GM06990 (cell line): ENCODE results near the gene ZAR1L.

Source experiments
- DNase-seq: peaks from one replicate; pipeline ENCODE4 v3.0.0-alpha.2; 2011; ENCODE audit not compliant: insufficient read length; ENCODE audit errors: extremely low read depth
- H3K27me3 ChIP-seq: replicated peaks from 2 replicates; pipeline ENCODE4 v1.6.0; 2011; ENCODE audit warnings: low read length; ENCODE audit not compliant: control insufficient read depth, insufficient read depth
- H3K36me3 ChIP-seq: 2 replicates; pipeline ENCODE4 v1.5.1; 2011; ENCODE audit warnings: low read length; ENCODE audit not compliant: control insufficient read depth, insufficient read depth
- H3K4me3 ChIP-seq: replicated peaks from 2 replicates; pipeline ENCODE4 v1.5.1; 2011; ENCODE audit warnings: low read depth, mild to moderate bottlenecking, control low read depth, low read length
- TF ChIP-seq, protein P1 (sequence below): IDR thresholded peaks from 2 replicates; pipeline ENCODE4 v1.5.1; 2011; ENCODE audit warnings: low read length, control low read depth, mild to moderate bottlenecking, inconsistent platforms; ENCODE audit not compliant: insufficient read depth, poor library complexity, severe bottlenecking

The ZAR1L gene

DNA sequence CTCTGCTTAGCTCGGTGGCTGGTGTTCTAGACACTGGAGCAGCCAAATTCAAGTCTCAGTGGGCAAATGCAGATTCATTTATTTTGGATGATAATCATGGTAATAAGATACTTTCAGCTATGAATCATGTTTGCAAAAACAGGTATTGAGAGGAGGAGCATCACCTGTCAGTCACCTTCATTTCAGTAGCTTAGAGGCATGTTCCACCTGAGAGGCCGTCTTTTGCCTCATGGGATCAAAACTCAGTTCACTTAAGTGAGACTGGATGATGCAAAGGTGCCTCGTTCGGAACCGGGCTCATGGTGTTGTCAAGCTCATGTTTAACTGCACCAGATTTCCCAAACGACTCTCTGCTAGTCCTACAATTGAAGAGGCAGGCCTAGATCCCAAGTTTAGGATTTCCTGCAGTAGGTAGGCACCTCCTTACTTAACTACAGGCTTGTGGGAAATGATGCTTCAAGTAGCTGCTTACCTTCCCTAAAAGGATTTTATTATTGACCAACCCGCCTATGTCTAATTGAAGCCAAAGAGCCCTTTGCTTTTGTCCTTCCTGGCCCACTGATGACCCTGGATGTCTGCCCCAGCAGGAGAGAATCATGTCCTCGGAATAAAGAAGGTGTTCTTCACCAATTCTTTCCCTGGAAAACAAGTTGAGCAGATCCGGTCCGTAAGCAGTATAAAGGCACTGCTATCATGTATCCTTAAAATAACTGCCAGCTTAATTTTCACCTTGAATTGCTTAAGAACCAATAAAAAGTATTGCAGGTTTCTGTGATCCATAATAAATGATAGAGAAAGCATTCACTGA, 60.0 kb downstream of the ZAR1L start:
- no peak overlapping the region for H3K4me3 ChIP-seq
- TF ChIP-seq, protein P1, sequence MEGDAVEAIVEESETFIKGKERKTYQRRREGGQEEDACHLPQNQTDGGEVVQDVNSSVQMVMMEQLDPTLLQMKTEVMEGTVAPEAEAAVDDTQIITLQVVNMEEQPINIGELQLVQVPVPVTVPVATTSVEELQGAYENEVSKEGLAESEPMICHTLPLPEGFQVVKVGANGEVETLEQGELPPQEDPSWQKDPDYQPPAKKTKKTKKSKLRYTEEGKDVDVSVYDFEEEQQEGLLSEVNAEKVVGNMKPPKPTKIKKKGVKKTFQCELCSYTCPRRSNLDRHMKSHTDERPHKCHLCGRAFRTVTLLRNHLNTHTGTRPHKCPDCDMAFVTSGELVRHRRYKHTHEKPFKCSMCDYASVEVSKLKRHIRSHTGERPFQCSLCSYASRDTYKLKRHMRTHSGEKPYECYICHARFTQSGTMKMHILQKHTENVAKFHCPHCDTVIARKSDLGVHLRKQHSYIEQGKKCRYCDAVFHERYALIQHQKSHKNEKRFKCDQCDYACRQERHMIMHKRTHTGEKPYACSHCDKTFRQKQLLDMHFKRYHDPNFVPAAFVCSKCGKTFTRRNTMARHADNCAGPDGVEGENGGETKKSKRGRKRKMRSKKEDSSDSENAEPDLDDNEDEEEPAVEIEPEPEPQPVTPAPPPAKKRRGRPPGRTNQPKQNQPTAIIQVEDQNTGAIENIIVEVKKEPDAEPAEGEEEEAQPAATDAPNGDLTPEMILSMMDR = no peak
- H3K36me3 ChIP-seq = no peaks in the 10 kb centered on the region
- DNase-seq = no peak
- no peaks in the 10 kb centered on the region for H3K27me3 ChIP-seq

DNA sequence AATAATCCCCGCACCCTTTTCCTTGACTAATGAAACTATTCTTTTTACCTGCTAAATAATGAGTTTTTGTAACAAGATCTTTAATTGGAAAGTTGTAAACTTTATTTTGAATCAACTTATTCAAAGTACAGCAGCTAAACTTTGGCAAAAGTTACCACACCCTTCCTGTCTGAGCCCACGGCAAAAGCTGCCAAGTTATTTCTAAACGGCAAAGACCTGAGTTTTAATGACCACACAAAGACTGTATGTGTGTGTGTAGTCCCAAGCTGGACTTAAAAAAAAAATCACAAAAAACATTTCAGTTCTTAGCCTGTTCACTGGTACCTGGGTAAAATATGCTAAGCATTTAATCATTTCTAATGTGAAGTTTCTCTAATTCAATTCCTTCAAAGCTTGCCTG, 60.7 kb downstream of the ZAR1L start:
- TF ChIP-seq, protein P1 = no peak
- Histone ChIP-seq H3K4me3 (no peak overlapping the region), H3K36me3 (no peaks in the 10 kb centered on the region), H3K27me3 (no peaks in the 10 kb centered on the region)
- no peak for DNase-seq

DNA sequence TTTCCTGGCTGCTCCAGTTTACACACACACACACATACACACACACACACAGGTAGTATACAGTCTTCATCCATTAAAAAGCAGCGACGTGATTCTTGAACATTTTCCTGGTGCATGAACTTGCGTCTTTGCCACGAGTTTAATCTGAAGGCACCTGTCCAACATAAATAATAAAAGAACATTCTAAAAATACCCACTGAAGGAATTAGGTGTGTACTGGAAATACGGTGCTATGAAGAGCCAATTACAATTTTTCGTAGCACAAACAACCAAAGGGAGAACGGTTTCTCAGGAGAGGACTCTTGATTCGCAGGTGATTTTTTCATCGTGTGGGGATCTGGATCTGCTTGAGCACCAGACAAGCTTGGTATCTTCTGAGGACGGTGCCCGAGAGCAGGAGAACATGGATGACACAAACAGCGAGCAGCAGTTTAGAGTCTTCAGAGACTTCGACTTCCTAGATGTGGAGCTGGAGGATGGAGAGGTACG, 61.2 kb downstream of the ZAR1L start:
- H3K27me3 ChIP-seq = no peaks in the 10 kb centered on the region
- TF ChIP-seq, protein P1 = no peak
- H3K4me3 ChIP-seq = no peak overlapping the region
- no peak for DNase-seq
- no peaks in the 10 kb centered on the region for H3K36me3 ChIP-seq
